NCI-H446 (cell line): Measurements from ENCODE around the gene KLHL26.

ENCODE experiments used
- DNase-seq, 2 experiments: peaks; one replicate each; lab custom pipeline; 2025; lab: John Stamatoyannopoulos, UW

KLHL26 gene

GRCh38 chr19:18718846-18719458, 82.1 kb downstream of the KLHL26 start:
- no peak for DNase-seq

- DNase-seq, result no peak
Observed at GRCh38 chr19:18719541-18719940, 82.7 kb downstream of the KLHL26 start.
